Natural killer cell treated with Interleukin-12 subunit alpha and Interleukin-12 subunit beta and Interleukin-15 and Interleukin-18, amount 100 ng/mL, for 72 hours (primary cell): ENCODE measurements around the gene SENP7. TPM values are rescaled to one million over a fixed set of nuclear protein-coding genes. Genes with fewer than 3 reads are reported as not detected.
"Not testable (repeated sequence)": the region's sequence is repeated elsewhere in the genome, so short reads cannot be mapped to it uniquely, and the experiment has no call there.

Source experiments
- ATAC-seq, 2 donors: fragments of 150-1000 bp; cut with Tn5 transposase in 1 of 2; sonication (Bioruptor Pico), chemical (Tn5 transposase) in 1 of 2; 2 replicates each; pipeline ENCODE4 v1.10.0; 2021
- DNase-seq: peaks from one replicate; pipeline ENCODE4 v3.0.0; 2022; ENCODE audit warnings: low spot score
- H3K27ac Mint-ChIP-seq, 2 donors: 1 replicate in 1 of 2; 2 replicates in 1 of 2; pipeline ENCODE4 v1.8.0; 2022; ENCODE audit warnings: mixed read lengths in 2 of 2, mild to moderate bottlenecking in 1 of 2, moderate library complexity in 1 of 2
- H3K27me3 Mint-ChIP-seq, 2 donors: 1 replicate in 1 of 2; 2 replicates in 1 of 2; pipeline ENCODE4 v1.8.0; 2022; ENCODE audit warnings: mixed read lengths in 2 of 2
- H3K36me3 Mint-ChIP-seq: one replicate; pipeline ENCODE4 v1.8.0; 2022; ENCODE audit warnings: mixed read lengths
- H3K4me1 Mint-ChIP-seq, 2 donors: 1 replicate in 1 of 2; 2 replicates in 1 of 2; pipeline ENCODE4 v1.8.0; 2022; ENCODE audit warnings: low read depth in 2 of 2, mixed read lengths in 2 of 2, mild to moderate bottlenecking in 1 of 2
- H3K4me3 Mint-ChIP-seq: one replicate; pipeline ENCODE4 v1.8.0; 2022; ENCODE audit warnings: mixed read lengths
- H3K9me3 Mint-ChIP-seq: 2 replicates; pipeline ENCODE4 v1.8.0; 2022; ENCODE audit warnings: mixed read lengths
- total RNA-seq, 2 donors: library from RNA; stranded (reverse); gene quantifications; one replicate each; pipeline ENCODE4 v1.2.3, GENCODE V29; 2022

SENP7 gene
- 10 to 100 TPM; 17.3 to 17.9 TPM for total RNA-seq

GRCh38 chr3:101512646-101513418, at the start of gene SENP7:
SENP7 (minus strand) TSS chr3:101513212; CDS start chr3:101513130, 82 bp downstream.
- peak within 1 kb of the TSS; percentile 98 to 100 for H3K27ac Mint-ChIP-seq
- peak; percentile 85 for DNase-seq
- H3K4me1 Mint-ChIP-seq: peaks cover 30 to 39% of the 10 kb centered on the region in 2 donors
- peak; percentile 77 to 82 for ATAC-seq
- H3K27me3 Mint-ChIP-seq: peaks cover 0 to 3% of the 10 kb centered on the region in 2 donors
- no peaks in the 10 kb centered on the region for H3K9me3 Mint-ChIP-seq
- H3K4me3 Mint-ChIP-seq: peak within 1 kb of the TSS; percentile 100
- peaks cover 6% of the 10 kb centered on the region for H3K36me3 Mint-ChIP-seq

- Mint-ChIP-seq H3K4me3 (peak within 1 kb of the TSS; percentile 95), H3K27me3 (peaks cover 8 to 10% of the 10 kb centered on the region in 2 donors), H3K9me3 (no peaks in the 10 kb centered on the region), H3K4me1 (peaks cover 19 to 28% of the 10 kb centered on the region in 2 donors), H3K36me3 (peaks cover 23% of the 10 kb centered on the region), H3K27ac (peak within 1 kb of the TSS; percentile 87 to 90)
- DNase-seq: peak; percentile 92
- ATAC-seq: peak; percentile 99
Measured at GRCh38 chr3:101561630-101562328, 48.8 kb upstream of the SENP7 start, which contains the start of gene TRMT10C. TRMT10C (plus strand) TSS chr3:101561868; CDS start chr3:101564782, 2,914 bp downstream.

- Mint-ChIP-seq H3K9me3 (no peaks in the 10 kb centered on the region), H3K4me3 (no peak overlapping the region), H3K36me3 (peaks cover 5% of the 10 kb centered on the region), H3K27ac (no peak overlapping the region), H3K27me3 (peaks cover 18 to 20% of the 10 kb centered on the region in 2 donors), H3K4me1 (peaks cover 6 to 7% of the 10 kb centered on the region in 2 donors)
- ATAC-seq (no peak), DNase-seq (no peak)
Measured at GRCh38 chr3:101556064-101556463, 43.1 kb upstream of the SENP7 start.

- not testable (repeated sequence) for H3K9me3 Mint-ChIP-seq
Measured at GRCh38 chr3:101553381-101553780, 40.4 kb upstream of the SENP7 start.

GRCh38 chr3:101551359-101552081, 38.5 kb upstream of the SENP7 start:
- not testable (repeated sequence) for H3K36me3 Mint-ChIP-seq, H3K27ac Mint-ChIP-seq, H3K9me3 Mint-ChIP-seq, DNase-seq, ATAC-seq, H3K4me1 Mint-ChIP-seq, H3K4me3 Mint-ChIP-seq
- H3K27me3 Mint-ChIP-seq: peaks cover 7 to 10% of the 10 kb centered on the region in 2 donors

More at GRCh38 chr3:101553381-101553780, 40.4 kb upstream of the SENP7 start:
- H3K4me3 Mint-ChIP-seq, H3K4me1 Mint-ChIP-seq, H3K36me3 Mint-ChIP-seq, H3K27ac Mint-ChIP-seq, ATAC-seq, DNase-seq: not testable (repeated sequence)
- H3K27me3 Mint-ChIP-seq: peaks cover 13 to 14% of the 10 kb centered on the region in 2 donors

- DNase-seq (no peak), ATAC-seq (no peak)
- H3K4me3 Mint-ChIP-seq: no peak overlapping the region
- peaks cover 5% of the 10 kb centered on the region in 2 donors for H3K27me3 Mint-ChIP-seq
- H3K36me3 Mint-ChIP-seq: no peaks in the 10 kb centered on the region
- no peak overlapping the region for H3K27ac Mint-ChIP-seq
- no peaks in the 10 kb centered on the region for H3K9me3 Mint-ChIP-seq
- peaks cover 0 to under 1% of the 10 kb centered on the region in 2 donors for H3K4me1 Mint-ChIP-seq
Measured at GRCh38 chr3:101549473-101549872, 36.5 kb upstream of the SENP7 start.

GRCh38 chr3:101548527-101549105, 35.6 kb upstream of the SENP7 start:
- H3K27ac Mint-ChIP-seq: no peak overlapping the region
- H3K4me3 Mint-ChIP-seq: no peak overlapping the region
- H3K4me1 Mint-ChIP-seq: peaks cover 6 to 7% of the 10 kb centered on the region in 2 donors
- H3K27me3 Mint-ChIP-seq: peaks cover 5% of the 10 kb centered on the region in 2 donors
- no peaks in the 10 kb centered on the region for H3K9me3 Mint-ChIP-seq
- H3K36me3 Mint-ChIP-seq: no peaks in the 10 kb centered on the region
- DNase-seq (no peak), ATAC-seq (no peak)

- Mint-ChIP-seq H3K4me3 (no peak overlapping the region), H3K9me3 (no peaks in the 10 kb centered on the region), H3K27me3 (peaks cover 7% of the 10 kb centered on the region in 2 donors), H3K4me1 (peaks cover 10 to 13% of the 10 kb centered on the region in 2 donors), H3K36me3 (no peaks in the 10 kb centered on the region), H3K27ac (peak overlapping the region; percentile 19 to 38)
- ATAC-seq (no peak), DNase-seq (no peak)
Measured at GRCh38 chr3:101544161-101544850, 31.3 kb upstream of the SENP7 start.

- H3K9me3 Mint-ChIP-seq: no peaks in the 10 kb centered on the region
- no peaks in the 10 kb centered on the region for H3K36me3 Mint-ChIP-seq
- peaks cover 10 to 13% of the 10 kb centered on the region in 2 donors for H3K4me1 Mint-ChIP-seq
- peak overlapping the region; percentile 43 for H3K4me3 Mint-ChIP-seq
- peak; percentile 45 to 80 for ATAC-seq
- H3K27ac Mint-ChIP-seq: peak overlapping the region; percentile 63 to 70
- peaks cover 12 to 14% of the 10 kb centered on the region in 2 donors for H3K27me3 Mint-ChIP-seq
- DNase-seq: no peak
Measured at GRCh38 chr3:101542957-101543356, 29.9 kb upstream of the SENP7 start.

GRCh38 chr3:101536955-101537354, 23.9 kb upstream of the SENP7 start:
- not testable (repeated sequence) for H3K4me1 Mint-ChIP-seq, H3K36me3 Mint-ChIP-seq, DNase-seq, H3K4me3 Mint-ChIP-seq, ATAC-seq, H3K27ac Mint-ChIP-seq, H3K9me3 Mint-ChIP-seq
- H3K27me3 Mint-ChIP-seq: peaks cover 16 to 25% of the 10 kb centered on the region in 2 donors

- H3K4me3 Mint-ChIP-seq: no peak overlapping the region
- peaks cover 16 to 25% of the 10 kb centered on the region in 2 donors for H3K27me3 Mint-ChIP-seq
- peaks cover 4 to 12% of the 10 kb centered on the region in 2 donors for H3K4me1 Mint-ChIP-seq
- no peaks in the 10 kb centered on the region for H3K36me3 Mint-ChIP-seq
- no peak overlapping the region for H3K27ac Mint-ChIP-seq
- ATAC-seq (no peak), DNase-seq (no peak)
- no peaks in the 10 kb centered on the region for H3K9me3 Mint-ChIP-seq
Measured at GRCh38 chr3:101536266-101536665, 23.3 kb upstream of the SENP7 start.

- Mint-ChIP-seq H3K27ac (no peak overlapping the region), H3K4me1 (peaks cover 6 to 21% of the 10 kb centered on the region in 2 donors), H3K9me3 (no peaks in the 10 kb centered on the region), H3K4me3 (no peak overlapping the region), H3K27me3 (peaks cover 16 to 25% of the 10 kb centered on the region in 2 donors), H3K36me3 (no peaks in the 10 kb centered on the region)
- DNase-seq (no peak), ATAC-seq (no peak)
Measured at GRCh38 chr3:101535221-101535620, 22.2 kb upstream of the SENP7 start.

GRCh38 chr3:101533603-101533968, 20.6 kb upstream of the SENP7 start:
- Mint-ChIP-seq H3K36me3 (no peaks in the 10 kb centered on the region), H3K4me1 (peaks cover 6 to 21% of the 10 kb centered on the region in 2 donors), H3K4me3 (no peak overlapping the region), H3K9me3 (no peaks in the 10 kb centered on the region), H3K27me3 (peaks cover 8 to 16% of the 10 kb centered on the region in 2 donors), H3K27ac (no peak overlapping the region)
- DNase-seq (no peak), ATAC-seq (no peak)
